Loucy (cell line): ENCODE data around the gene MEIKIN.

ENCODE experiments used
- CTCF ChIP-seq: fragments of 200-600 bp; sonication (generic); conservative IDR thresholded peaks from 2 replicates; pipeline ENCODE4 v1.5.1; 2014; ENCODE audit warnings: mild to moderate bottlenecking, antibody characterized with exemption, low read length
- EZH2phosphoT487 ChIP-seq: fragments of 200-600 bp; IDR thresholded peaks from 2 replicates; pipeline ENCODE4 v1.6.1; 2018; ENCODE audit warnings: antibody characterized with exemption, mild to moderate bottlenecking, moderate library complexity, borderline replicate concordance

GRCh38 chr5:131957721-131958441 lies 12.4 kb upstream of the MEIKIN start:
- TF ChIP-seq CTCF (no peak), EZH2phosphoT487 (no peak)
